Measurements from ENCODE around the gene GNB4.

GRCh38 chr3:179450261-179450701 is 989 bp downstream of the GNB4 start:
- TF ChIP-seq DPF2 (IDR thresholded peaks at IDR 0.05): no peak
- no peak for TF ChIP-seq CTCF (IDR thresholded peaks at IDR 0.05 in 2 of 3, conservative IDR thresholded peaks at IDR 0.05 in 1 of 3; ENCODE audit: insufficient read depth in 2 of 3, low read depth in 1 of 3, low read length in 3 of 3)
- TF ChIP-seq ZC3H8 (IDR thresholded peaks at IDR 0.05): no peak
- no peak for TF ChIP-seq E2F5 (CRISPR knock-in tag; IDR thresholded peaks at IDR 0.05)
- TF ChIP-seq POLR2G (IDR thresholded peaks at IDR 0.05; ENCODE audit: low read depth, low read length): no peak
- TF ChIP-seq POLR2A (conservative IDR thresholded peaks at IDR 0.05): no peak
- no peak for TF ChIP-seq TCF3 (CRISPR knock-in tag; IDR thresholded peaks at IDR 0.05)
- no peak for TF ChIP-seq ZC3H4 (CRISPR knock-in tag; IDR thresholded peaks at IDR 0.05; ENCODE audit: borderline replicate concordance)

Measured in K562 (cell line).